Measurements from ENCODE around the gene VPREB3.
A peak's percentile ranks its signal among the peaks of the same experiment; 100 is the strongest.

VPREB3 gene

GRCh38 chr22:23778577-23778900, 24.3 kb upstream of the VPREB3 start:
- no peaks in the 10 kb centered on the region for H3K9me3 ChIP-seq
- H3K27me3 ChIP-seq: no peaks in the 10 kb centered on the region
- H3K4me1 ChIP-seq: peaks cover 0 to 39% (median 25%) of the 10 kb centered on the region in 4 donors
- no peak overlapping the region for H3K4me3 ChIP-seq
- H3K36me3 ChIP-seq: no peaks in the 10 kb centered on the region
- intact Hi-C loops (cut with DNase I; ENCODE audit: low total_unique reads): no loop called here
- TF ChIP-seq, protein P1, sequence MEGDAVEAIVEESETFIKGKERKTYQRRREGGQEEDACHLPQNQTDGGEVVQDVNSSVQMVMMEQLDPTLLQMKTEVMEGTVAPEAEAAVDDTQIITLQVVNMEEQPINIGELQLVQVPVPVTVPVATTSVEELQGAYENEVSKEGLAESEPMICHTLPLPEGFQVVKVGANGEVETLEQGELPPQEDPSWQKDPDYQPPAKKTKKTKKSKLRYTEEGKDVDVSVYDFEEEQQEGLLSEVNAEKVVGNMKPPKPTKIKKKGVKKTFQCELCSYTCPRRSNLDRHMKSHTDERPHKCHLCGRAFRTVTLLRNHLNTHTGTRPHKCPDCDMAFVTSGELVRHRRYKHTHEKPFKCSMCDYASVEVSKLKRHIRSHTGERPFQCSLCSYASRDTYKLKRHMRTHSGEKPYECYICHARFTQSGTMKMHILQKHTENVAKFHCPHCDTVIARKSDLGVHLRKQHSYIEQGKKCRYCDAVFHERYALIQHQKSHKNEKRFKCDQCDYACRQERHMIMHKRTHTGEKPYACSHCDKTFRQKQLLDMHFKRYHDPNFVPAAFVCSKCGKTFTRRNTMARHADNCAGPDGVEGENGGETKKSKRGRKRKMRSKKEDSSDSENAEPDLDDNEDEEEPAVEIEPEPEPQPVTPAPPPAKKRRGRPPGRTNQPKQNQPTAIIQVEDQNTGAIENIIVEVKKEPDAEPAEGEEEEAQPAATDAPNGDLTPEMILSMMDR (IDR thresholded peaks at IDR 0.05): no peak
- no peak for DNase-seq
- peak overlapping the region in 1 of 2 donors; percentile 67 for H3K27ac ChIP-seq

GRCh38 chr22:23777776-23778576, 23.8 kb upstream of the VPREB3 start:
- no peaks in the 10 kb centered on the region for H3K27me3 ChIP-seq
- DNase-seq: peak; percentile 52 to 90
- TF ChIP-seq, protein P1 (IDR thresholded peaks at IDR 0.05): no peak
- H3K4me1 ChIP-seq: peaks cover 0 to 45% (median 31%) of the 10 kb centered on the region in 4 donors
- H3K9me3 ChIP-seq: no peaks in the 10 kb centered on the region
- no peak overlapping the region for H3K4me3 ChIP-seq
- intact Hi-C loops (cut with DNase I; ENCODE audit: low total_unique reads): no loop called here
- H3K36me3 ChIP-seq: no peaks in the 10 kb centered on the region
- H3K27ac ChIP-seq: peak overlapping the region; percentile 46 to 67

DNA sequence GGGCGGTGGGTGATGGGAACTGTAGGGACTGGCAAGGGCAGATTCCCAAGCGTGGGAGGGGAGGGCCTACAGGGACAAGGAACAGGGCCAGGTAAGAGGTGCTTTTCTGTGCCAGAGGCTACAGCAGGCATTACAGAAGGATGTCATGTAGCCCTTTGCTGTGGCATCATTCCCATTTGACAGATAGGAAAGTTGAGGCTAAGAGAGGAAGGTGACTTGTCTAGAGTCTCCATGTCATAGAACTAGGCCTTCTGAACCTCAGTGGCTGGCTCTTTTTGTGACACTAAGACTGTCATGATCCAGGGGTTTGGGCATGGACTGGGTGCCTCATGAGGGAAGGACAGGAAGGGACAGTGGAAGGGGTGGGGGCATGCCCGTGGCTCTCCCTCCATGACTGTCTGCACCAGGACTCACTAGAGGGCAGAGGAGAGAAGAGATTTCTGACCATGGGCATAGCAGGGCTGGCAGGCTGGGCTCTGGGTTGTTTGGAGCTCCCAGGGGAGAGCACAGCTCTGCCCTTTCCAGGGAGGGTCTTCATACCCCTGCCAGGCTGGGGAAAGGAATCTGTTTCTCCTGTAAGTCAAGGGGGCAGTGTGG, 21.7 kb upstream of the VPREB3 start:
- H3K27ac ChIP-seq: peak overlapping the region in 1 of 2 donors; percentile 29
- intact Hi-C loops (cut with DNase I; ENCODE audit: low total_unique reads): no loop called here
- H3K27me3 ChIP-seq: no peaks in the 10 kb centered on the region
- H3K4me3 ChIP-seq: no peak overlapping the region
- H3K9me3 ChIP-seq: no peaks in the 10 kb centered on the region
- TF ChIP-seq, protein P1 (IDR thresholded peaks at IDR 0.05): no peak
- no peaks in the 10 kb centered on the region for H3K36me3 ChIP-seq
- no peak for DNase-seq
- H3K4me1 ChIP-seq: peaks cover 0 to 54% (median 42%) of the 10 kb centered on the region in 4 donors

DNA sequence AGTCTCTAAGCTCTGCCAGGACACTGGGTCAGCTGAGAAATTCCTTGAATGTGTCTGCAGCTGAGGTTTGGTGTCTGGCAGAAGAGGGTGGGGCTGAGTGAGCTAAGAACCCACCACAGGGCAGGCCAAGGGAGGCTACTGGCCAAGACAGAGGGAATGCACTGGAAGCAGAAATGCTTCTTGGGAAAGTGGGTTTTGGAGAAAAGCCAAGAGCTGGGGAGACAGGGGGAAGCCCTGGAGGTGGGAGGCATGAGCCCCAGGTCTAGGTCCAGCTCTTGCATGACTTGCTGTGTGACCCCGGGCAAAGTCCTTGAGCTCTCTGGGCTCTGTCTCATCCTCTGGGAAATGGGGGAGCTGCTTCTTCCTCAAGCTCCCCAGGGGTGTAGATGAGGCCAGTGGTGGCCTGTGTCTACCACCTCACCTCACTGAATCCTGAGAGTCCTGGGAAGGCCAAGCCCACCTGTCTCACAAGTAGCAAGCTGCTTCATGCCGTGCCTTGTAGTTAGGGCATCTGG, 20.8 kb upstream of the VPREB3 start:
- Histone ChIP-seq H3K36me3 (no peaks in the 10 kb centered on the region), H3K27ac (peak overlapping the region; percentile 29 to 35), H3K4me3 (no peak overlapping the region), H3K9me3 (no peaks in the 10 kb centered on the region), H3K27me3 (no peaks in the 10 kb centered on the region), H3K4me1 (peaks cover 0 to 54% (median 43%) of the 10 kb centered on the region in 4 donors)
- no peak for DNase-seq
- TF ChIP-seq, protein P1 (IDR thresholded peaks at IDR 0.05): no peak
- intact Hi-C loops (cut with DNase I; ENCODE audit: low total_unique reads): no loop called here

GRCh38 chr22:23774114-23774921, 20.1 kb upstream of the VPREB3 start:
- intact Hi-C loops (cut with DNase I; ENCODE audit: low total_unique reads): no loop called here
- DNase-seq: no peak
- H3K4me3 ChIP-seq: no peak overlapping the region
- TF ChIP-seq, protein P1 (IDR thresholded peaks at IDR 0.05): no peak
- H3K4me1 ChIP-seq: peaks cover 0 to 54% (median 44%) of the 10 kb centered on the region in 4 donors
- no peaks in the 10 kb centered on the region for H3K36me3 ChIP-seq
- H3K27ac ChIP-seq: peak overlapping the region; percentile 29 to 65
- H3K9me3 ChIP-seq: no peaks in the 10 kb centered on the region
- H3K27me3 ChIP-seq: no peaks in the 10 kb centered on the region
